Activated CD8-positive, alpha-beta memory T cell treated with anti-CD3 and anti-CD28 coated beads, Interleukin-2, amount 50 U/mL, for 24 hours (primary cell): ENCODE measurements around the gene MAPK1.
"Not testable (repeated sequence)": the region's sequence is repeated elsewhere in the genome, so short reads cannot be mapped to it uniquely, and the experiment has no call there.

Experiments
- DNase-seq: peaks from one replicate; pipeline ENCODE4 v3.0.0-alpha.2; 2020; ENCODE audit errors: extremely low read depth

Gene MAPK1

DNA sequence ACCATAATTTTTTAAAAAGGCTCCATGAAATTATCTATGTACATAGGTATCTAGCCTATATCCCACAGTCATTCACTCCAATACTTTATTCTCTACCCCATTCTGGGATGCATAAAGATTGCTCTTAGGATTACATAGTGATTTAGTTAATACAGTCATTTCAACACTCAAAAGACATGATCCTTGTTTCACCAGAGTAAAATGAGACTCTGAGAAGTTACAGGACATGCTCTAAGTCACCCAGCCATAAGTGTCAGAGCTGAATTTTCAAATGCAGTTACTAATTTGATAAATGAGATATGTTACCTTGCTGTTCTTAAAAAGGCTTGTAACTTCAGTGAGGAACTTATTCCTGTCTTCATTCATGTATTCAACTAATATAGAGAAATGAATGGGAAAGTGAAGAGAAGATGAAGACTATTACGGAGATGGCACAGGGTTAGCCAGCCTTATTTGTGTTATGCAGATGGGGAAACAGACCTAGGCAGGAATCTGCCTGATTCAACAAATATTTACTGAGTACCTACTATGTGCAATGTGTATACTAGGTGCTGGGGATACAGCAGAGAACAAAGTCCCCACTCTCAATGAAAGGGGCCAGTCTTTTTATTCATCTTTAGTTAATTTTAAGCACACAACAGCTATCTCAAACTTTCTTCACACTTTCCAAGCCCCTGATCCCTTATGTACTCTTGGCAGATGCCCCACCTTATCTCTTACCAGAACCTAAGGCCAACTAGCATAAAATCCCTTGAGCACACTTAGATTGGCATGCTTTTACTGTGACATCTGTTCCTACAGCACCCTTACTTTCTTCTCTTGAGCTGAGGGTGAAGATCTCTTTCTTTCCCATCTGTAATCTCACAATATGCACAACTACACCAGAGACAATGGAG lies 21.6 kb downstream of the MAPK1 start:
- no peak for DNase-seq

DNA sequence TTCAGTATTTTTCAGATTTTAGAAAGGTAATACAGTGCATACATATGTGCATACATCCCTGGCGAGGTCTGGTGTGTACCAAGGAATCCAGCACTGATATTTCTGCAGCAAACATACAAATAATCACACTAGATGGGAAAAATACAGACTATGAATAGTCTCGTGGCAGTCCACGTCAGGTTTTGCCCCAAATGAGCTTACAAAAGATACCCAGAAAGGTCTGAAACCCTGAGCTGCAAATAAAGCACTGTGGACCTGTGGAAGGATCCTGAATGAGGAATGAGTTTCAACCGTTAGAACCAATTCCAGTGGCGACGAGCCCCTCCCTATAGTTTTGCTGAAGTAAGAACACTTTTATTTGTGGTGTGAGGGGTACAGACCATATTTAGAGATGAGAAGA lies 24.5 kb downstream of the MAPK1 start:
- no peak for DNase-seq

DNA sequence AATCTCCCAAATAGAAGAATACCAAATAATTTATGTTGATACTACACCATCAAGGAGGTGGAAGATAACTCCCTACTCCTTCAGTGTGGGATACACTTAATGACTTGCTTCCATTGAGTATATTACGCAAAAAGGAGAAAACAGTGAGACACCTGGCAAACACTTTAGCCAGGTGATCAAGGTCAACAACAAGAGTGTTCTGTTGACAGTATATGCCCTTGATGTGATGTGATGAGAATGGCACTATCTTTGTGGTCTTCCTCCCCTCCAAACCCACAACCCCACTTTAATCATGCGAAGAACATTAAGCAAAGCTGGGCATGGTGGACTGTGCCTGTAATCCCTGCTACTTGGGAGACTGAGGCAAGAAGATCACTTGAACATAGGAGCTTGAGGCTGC lies 26.0 kb downstream of the MAPK1 start:
- no peak for DNase-seq

DNA sequence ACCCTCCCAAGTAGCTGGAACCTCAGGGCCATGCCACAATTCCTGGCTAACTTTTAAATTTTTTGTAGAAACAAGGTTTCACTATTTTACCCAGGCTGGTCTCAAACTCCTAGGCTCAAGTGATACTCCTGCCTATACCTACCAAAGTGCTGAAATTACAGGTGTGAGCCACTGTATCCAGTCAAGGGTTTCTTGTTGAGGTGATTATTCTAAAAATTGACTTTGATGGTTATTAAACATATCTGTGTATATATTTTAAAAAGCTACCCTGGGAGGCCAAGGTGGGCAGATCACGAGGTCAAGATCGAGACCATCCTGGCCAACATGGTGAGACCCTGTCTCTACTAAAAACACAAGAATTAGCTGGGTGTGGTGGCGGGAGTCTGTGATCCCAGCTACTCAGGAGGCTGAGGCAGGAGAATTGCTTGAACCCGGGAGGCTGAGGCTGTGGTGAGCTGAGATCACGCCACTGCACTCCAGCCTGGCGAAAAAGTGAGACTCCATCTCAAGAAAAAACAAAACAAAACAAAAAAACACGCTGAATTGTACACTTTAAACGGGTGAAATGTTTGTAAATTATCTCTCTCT lies 27.1 kb downstream of the MAPK1 start:
- DNase-seq = no peak

DNA sequence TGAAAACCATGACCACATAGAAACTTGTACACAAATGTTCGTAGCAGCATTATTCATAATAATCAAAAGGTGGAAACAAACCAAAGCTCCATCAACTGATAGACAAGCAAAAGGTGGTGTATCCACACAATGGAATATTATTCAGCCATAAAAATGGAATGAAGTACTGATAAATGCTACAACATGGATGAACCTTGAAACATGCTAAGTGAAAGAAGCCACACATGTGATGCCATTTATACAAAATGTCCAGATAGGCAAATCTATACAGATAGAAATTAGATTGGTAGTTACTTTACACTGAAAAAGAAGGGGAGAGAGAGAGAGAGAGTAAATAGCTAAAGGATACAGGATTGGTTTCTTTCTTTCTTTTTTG lies 27.7 kb downstream of the MAPK1 start:
- no peak for DNase-seq

DNA sequence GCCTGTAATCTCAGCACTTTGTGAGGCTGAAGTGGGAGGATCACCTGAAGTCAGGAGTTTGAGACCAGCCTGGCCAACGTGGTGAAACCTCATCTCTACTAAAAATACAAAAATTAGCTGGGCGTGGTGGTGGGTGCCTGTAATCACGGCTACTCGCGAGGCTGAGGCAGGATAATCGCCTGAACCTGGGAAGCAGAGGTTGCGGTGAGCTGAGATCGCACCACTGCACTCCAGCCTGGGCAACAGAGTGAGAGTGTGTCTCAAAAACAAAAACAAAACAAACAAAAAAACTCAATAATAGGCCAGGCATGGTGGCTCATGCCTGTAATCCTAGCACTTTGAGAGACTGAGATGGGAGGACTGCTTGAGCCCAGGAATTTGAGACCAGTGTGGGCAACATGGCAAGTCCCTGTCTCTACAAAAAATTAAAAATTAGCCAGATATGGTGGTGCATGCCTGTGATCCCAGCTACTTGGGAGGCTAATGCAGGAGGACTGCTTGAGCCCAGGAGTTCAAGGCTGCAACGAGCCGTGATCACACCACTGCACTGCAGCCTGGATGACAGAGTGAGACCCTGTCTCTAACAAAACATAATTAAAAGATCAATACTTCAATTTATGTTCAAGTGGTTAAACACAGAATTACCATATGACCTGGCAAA lies 28.2 kb downstream of the MAPK1 start:
- not testable (repeated sequence) for DNase-seq

DNA sequence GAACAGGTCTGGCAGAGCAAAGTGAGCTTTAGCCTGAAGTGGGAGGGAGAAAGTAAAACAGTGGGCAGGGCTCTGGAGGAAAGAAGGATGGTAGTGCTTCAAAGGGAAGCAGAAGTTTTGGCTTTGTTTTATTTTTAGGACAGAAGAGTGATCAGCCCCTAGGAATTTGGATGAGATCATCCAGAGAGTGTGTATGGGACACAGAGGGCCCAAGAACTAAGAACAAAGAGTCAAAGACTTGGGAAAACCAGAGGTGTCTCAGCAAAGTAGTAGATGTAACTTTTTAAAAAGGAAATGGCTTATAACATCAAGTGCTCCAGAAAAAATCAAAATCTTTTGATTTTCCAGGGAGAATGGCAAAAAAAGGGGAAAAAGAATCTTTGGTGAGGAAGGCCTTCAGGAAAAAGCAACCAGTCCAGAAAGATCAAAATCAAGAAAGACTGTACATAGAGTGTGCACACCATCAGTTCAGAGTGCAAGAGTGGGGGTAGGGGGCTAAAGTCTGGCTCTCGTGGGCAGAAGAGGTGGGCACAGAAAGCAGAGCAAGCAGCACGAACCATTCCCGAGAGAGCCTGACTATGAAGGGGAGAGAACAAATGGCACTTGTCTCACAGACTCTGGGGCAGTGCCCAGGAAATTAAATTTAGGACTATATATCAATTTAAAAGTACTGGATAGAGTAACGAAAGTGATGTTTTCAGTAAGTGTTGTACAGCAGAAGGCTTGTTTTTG lies 30.0 kb downstream of the MAPK1 start:
- no peak for DNase-seq

DNA sequence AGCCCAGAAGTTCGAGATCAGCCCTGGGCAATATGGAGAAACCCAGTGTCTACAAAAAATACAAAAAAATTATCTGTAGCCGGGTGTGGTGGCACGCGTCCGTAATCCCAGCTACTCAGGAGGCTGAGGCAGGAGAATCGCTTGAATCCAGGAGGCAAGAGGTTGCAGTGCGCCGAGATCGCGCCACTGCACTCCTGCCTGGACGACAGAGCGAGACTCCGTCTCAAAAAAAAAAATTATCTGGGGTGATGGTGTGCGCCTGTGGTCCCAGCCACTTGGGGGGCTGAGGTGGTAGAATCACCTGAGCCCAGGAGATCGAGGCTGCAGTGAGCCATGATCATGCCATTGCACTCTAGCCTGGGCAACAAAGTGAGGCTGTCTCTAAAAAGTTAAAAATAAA lies 31.0 kb downstream of the MAPK1 start:
- not testable (repeated sequence) for DNase-seq

DNA sequence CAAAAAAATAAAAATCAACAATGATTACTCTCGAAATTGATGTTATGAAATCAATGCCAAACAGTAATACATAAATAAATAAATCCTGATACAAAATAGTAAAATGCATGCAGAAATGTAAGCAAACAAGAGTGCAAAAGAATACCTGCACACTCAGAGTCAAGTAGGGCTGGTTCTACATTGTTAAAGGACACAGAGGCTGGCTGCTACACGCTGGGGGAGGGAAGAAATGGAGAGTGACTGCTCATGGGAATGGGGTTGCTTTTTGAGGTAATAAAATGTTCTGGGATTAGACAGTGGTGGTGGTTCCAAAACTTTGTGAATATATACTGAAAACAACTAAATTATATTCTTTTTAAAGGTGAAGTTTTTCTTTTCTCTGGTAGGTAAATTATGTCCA lies 32.1 kb downstream of the MAPK1 start:
- no peak for DNase-seq

DNA sequence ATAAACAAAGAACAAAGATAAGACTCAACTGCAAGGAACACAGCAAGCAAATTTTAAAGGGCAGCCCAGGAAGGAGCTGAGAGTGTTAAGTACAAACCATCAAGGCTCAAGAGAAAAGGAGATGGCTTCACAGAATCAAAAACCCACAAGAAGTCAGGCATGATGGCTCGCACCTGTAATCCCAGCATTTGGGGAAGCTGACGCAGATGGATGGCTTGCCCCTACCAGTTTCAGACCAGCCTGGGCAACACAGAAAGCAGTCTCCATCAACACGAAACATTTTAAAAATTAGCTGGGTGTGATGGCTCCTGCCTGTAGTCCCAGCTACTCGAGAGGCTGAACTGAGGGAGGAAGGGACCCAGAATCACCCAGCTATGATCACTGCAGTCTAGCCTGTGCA lies 32.6 kb downstream of the MAPK1 start:
- DNase-seq = no peak

DNA sequence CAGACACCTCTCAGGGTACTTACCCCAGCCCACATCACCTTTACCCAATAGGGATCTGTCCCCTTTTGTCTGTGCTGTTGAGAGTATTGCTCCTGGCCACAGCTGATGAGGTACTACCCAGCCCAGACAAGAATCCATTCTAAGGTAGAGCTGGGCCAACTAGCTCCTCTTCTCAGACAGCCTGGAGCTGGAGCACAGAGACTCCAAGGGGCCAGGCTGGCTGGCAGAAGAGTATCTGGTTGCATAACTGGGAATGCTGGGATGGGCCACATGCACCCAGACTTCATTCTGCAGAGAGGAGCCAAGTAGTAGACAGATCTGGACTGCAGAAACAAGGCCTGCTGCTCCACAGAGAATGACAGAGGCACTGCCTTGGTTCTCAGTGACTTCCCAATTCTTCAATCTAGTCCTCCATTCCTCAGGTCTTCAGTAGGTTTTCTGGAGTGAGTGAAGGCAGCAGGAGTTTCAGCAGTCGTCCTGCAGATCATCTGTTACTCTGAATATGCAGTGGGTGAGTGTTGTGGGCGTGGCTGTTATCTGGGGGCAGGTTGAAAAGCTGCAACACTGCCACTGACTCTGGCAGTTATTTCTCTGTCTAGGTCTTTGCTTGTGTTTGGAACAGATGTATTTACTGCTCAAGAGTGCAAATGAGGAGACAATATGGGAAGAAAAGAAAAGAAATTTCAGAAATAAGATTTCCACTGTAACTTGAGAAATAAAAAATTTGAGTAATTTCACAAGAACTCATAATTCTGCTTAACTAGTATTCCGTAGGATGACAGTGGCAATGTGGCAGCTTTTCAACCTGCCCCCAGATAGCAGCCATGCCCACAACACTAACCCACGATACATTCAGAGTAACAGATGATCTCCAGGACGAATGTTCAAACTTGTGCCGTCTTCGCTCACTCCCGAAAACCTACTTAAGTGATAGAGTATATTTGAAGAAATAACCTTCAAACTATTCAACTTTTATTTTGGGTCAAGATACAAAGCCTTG lies 34.9 kb downstream of the MAPK1 start:
- DNase-seq = no peak

DNA sequence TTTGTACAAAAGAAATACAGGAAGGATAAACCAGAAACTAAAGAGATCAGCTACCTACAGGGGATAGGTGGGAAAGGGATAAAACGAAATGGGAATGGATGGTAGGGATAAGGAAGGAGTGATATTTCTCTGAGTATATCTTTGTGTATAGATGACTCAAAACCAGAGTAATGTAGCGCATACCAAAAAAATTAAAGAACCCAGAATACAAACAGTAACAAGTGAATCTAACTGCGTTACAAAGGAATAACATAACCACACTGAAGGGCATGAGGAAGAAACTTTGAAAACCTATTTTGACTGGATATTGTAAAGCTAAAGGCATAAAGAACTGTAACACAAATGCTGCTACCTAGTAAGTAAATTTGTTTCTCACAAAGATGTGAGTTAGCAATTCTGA lies 37.9 kb downstream of the MAPK1 start:
- DNase-seq = no peak

DNA sequence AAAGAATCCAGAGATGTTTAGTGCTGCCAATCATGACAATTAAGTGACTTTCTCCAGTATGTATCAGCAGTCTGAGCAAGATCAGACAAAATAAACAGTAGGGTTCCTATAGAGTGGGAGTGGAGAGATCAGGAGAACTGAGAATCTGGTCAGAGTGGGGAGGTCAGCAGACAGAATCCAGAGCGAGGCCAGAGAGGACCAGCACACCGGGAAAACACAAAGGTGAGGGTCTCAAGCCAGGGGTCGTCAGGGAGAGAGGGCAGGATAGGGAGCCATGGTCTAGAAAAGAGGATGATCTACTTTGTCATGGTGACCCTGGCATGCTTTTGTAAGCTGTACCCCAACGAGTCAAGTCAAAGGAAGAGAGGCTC lies 39.2 kb downstream of the MAPK1 start:
- DNase-seq = no peak

DNA sequence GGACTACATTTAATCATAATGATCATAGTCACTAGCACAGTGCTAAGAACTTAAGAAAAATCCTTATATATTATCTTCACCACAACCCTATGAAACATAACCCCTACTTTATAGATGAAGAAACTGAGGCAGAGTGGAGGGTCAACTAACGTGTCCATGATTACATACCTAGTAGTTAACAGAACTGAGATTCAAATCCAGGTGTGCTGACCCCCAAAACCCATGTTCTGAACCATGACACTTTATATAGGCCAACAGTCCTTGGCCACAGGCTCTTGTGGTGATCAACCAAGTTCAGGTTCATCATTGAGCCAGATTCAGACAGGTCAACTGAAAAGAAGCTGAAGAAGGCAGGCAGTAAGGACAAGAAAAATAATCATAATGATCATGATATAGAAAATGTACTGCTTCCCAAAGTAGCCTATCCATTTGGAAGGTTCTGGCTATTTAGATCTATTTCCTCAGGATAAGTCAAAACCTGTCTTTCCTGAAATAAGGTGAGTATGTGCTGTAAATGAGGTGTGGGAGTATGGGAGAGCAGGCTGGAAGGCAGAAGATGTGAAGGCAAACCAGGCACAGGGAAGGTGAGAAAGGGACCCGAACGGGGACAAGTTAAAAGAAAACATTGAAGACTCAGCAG lies 39.7 kb downstream of the MAPK1 start:
- DNase-seq = no peak

DNA sequence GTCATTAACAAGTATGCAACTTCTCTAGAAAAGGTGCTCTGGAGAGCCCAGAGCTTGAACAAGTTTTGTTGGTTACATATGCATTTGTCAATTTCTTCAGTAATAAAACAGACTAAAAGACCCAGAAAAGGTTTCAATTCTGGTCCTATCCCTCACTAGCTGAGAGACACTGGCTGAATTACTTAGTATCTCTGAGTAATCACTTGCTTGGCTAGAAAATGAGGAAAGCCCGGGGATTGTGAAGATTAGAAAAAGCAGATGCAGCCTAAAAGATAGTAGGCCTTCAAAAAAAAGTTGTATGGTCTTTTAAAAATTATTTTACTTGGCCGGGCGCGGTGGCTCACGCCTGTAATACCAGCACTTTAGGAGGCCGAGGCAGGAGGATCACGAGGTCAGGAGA lies 41.2 kb downstream of the MAPK1 start:
- no peak for DNase-seq

DNA sequence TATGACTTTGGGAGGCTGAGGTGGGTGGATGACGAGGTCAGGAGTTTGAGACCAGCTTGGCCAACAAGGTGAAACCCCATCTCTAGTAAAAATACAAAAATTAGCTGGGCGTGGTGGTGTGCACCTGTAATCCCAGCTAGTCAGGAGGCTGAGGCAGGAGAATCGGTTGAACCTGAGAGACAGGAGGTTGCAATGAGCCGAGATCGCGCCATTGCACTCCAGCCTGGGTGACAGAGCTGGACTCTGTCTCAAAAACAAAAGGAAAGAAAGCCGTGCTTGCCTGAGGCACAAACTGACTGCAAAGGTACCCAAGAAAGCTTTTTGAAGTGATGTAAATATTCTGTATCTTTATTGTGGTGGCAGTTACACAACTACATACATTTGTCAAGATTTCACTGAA lies 42.5 kb downstream of the MAPK1 start:
- not testable (repeated sequence) for DNase-seq

DNA sequence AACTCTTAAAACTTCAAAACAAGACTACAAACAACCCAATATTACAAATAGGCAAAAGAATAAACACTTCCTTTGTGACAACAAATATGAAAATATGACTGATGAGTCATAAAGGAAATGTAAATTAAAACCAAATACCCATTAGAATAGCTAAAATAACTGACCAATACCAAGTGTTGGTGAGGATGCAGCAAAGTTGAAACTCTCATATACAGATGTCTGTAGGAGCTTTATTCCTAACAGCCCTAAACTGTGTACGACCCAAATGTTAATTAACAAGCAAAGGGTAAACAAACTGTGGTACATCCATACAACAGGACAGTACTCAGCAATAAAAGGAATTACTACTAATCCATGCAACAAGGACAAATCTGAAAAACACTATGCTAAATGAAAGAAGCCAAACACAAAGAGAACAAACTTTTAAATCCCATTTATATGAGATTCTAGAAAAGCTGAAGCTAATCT lies 43.0 kb downstream of the MAPK1 start:
- no peak for DNase-seq

DNA sequence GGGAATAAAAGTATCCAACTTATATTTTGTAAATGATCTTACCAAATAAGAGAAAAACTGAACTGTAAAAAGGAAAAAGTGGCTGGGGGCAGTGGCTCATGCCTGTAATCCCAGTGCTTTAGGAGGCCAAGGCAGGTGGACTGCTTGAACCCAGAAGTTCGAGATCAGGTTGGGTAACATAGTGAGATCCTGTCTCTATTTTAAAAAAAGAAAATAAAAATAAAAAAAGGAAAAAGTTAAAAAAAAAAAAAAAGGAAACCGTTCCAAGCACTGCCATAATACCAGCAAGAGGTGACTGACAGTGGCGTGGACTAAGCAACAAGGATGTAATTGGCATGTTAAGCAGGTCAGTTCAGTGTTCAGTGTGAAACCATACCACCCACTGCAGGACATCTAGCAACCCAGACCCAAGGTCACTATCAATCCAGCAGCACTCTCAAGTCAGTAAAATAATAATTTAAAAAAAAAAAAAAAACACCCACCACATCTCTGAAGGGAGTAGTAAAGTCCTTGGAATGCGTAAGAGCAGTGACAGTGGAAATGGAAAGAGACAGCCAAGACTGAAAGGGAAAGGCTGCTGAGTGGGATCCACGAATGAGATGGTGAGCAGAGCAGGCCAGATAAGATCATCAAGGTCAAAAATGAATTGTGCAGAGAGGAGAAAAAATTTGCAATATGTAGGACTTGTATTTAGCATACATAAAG lies 43.6 kb downstream of the MAPK1 start:
- DNase-seq = no peak

DNA sequence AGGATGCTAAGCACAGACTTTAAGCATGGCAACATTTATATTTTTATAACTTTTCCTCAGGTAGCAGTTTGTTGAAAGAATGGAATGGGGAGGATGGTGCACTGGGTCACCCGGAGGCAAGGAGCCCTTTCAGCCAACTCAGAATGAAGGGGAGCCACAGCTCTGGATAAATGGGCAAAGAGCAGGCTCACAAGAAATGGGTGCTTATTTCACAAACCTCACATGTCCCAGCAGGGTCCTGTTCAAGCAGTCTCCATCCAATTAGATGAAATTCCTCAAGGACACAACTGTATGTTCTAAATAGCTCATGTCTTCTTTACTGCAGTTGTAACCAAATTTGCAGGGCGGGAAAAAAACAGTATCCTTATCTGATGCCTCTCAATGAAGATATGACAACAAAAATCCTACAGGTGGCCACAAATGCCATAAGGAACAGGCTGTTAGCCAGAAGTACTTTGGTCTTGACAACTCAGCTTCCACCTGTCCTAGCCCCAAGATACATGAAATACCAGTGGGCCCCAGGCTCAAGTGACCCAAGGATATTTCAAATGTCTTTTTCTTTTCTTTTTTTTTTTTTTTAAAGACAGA lies 48.2 kb downstream of the MAPK1 start:
- DNase-seq = no peak
